Mesodermal cell (in vitro differentiated cells): ENCODE results near the gene TMEFF2.
"Not testable (repeated sequence)": the region's sequence is repeated elsewhere in the genome, so short reads cannot be mapped to it uniquely, and the experiment has no call there.

ENCODE experiments used
- H3K27ac ChIP-seq: 2 replicates; pipeline ENCODE4 v1.7.0; 2013; ENCODE audit warnings: mild to moderate bottlenecking, low read depth, low read length, moderate library complexity; ENCODE audit not compliant: severe bottlenecking
- H3K36me3 ChIP-seq: 2 replicates; pipeline ENCODE4 v1.7.1; 2013; ENCODE audit warnings: mild to moderate bottlenecking, low read length, moderate library complexity; ENCODE audit not compliant: control insufficient read depth, insufficient read depth
- H3K4me1 ChIP-seq: one replicate; pipeline ENCODE4 v1.7.1; 2013; ENCODE audit warnings: mild to moderate bottlenecking, low read length; ENCODE audit not compliant: insufficient read depth, control insufficient read depth, poor library complexity, severe bottlenecking
- H3K4me3 ChIP-seq: 2 replicates; pipeline ENCODE4 v1.7.0; 2013; ENCODE audit warnings: low read length, control low read depth, mild to moderate bottlenecking; ENCODE audit not compliant: insufficient read depth, poor library complexity, severe bottlenecking; ENCODE audit errors: extremely low read depth
- H3K9me3 ChIP-seq: 2 replicates; pipeline ENCODE4 v1.7.1; 2013; ENCODE audit warnings: mild to moderate bottlenecking, low read length, moderate library complexity; ENCODE audit not compliant: control insufficient read depth
- WGBS, 2 experiments: methylation state at CpG; one replicate each; pipeline ENCODE4 v1.1.5; 2013; ENCODE audit warnings: missing lambda C conversion rate in 2 of 2; ENCODE audit not compliant: insufficient coverage in 2 of 2; 5-methylcytosine and 5-hydroxymethylcytosine counted together

TMEFF2 gene

DNA sequence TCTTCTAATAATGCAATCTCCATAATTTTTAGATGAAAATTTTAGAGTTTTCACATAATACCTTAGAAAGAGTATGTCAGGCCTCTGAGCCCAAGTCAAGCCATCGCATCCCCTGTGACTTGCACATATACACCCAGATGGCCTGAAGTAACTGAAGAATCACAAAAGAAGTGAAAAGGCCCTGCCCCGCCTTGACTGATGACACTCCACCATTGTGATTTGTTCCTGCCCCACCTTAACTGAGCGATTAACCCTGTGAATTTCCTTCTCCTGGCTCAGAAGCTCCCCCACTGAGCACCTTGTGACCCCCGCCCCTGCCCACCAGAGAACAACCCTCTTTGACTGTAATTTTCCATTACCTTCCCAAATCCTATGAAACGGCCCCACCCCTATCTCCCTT is 64.4 kb downstream of the TMEFF2 start:
- WGBS, 2 experiments = 0 to 60% methylated on average over 1 to 2 of the region's 5 CpGs
- not testable (repeated sequence) for H3K4me1 ChIP-seq, H3K4me3 ChIP-seq, H3K9me3 ChIP-seq, H3K27ac ChIP-seq, H3K36me3 ChIP-seq

DNA sequence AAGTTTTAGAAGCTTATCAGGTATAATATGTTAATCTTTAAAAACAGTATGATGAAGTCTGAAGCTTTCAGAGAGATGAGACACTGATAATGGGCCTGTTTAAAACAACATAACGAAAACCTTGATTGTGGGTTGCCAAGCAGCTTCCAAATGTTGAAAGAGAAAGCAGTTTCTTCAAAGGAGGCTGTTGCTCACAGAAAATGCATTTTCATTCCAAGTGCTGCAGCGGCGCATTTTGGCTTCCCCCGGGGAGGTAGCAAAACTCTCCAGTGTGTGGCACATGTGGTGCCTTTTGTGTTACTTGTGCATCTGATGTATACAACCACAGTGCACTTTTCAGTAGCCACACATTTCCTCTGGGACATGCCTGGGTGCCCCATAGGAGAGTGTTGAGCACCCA is 66.1 kb downstream of the TMEFF2 start:
- Histone ChIP-seq H3K4me1 (peaks cover 4% of the 10 kb centered on the region), H3K27ac (no peak overlapping the region), H3K9me3 (no peaks in the 10 kb centered on the region), H3K4me3 (no peak overlapping the region), H3K36me3 (no peaks in the 10 kb centered on the region)
- WGBS, 2 experiments = 68 to 78% methylated on average over 4 of the region's 4 CpGs

DNA sequence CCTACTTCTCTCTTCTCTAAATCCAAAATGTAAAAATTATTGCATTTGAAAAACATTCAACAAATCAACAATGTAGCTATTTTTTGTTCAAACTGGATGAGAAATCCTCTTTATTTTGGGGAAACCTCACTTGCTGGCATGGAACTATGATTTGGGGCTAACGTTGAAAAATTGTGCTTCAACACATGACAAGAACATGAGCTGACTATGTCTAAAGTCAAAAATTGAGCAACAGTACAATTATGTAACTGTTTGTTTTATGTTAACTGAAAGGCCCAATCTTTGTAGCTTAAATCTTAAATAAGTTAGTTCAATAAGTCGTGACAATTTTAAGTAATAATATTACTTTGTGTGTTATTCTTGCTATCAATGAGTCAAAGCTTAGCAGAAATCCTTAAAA is 67.3 kb downstream of the TMEFF2 start:
- H3K36me3 ChIP-seq = no peaks in the 10 kb centered on the region
- no peak overlapping the region for H3K4me3 ChIP-seq
- no peak overlapping the region for H3K27ac ChIP-seq
- 92% methylated on average over 1 of the region's 2 CpGs; no CpG with 5 or more reads in 1 of the 2 experiments for WGBS, 2 experiments
- peaks cover 4% of the 10 kb centered on the region for H3K4me1 ChIP-seq
- H3K9me3 ChIP-seq = no peaks in the 10 kb centered on the region

DNA sequence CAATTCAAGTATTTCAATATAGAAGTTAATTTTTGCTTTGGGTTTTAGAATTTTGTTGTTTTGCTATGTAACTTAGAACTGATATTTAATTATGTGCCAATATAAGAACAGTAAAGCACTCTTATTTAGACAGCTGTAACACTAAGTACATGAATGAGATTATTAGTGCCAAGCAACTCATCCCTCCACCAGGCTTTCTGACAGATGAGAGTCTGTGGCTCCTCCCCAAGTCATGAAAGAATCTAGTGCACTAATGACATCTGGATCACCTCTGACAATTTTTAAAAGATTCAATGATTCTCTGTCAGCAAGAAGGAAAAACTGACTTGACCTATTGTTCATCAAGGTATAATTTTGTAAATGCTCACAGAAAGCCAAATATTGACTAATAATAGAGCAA is 67.8 kb downstream of the TMEFF2 start:
- Histone ChIP-seq H3K9me3 (no peaks in the 10 kb centered on the region), H3K4me1 (peaks cover 4% of the 10 kb centered on the region), H3K36me3 (no peaks in the 10 kb centered on the region), H3K27ac (no peak overlapping the region), H3K4me3 (no peak overlapping the region)

DNA sequence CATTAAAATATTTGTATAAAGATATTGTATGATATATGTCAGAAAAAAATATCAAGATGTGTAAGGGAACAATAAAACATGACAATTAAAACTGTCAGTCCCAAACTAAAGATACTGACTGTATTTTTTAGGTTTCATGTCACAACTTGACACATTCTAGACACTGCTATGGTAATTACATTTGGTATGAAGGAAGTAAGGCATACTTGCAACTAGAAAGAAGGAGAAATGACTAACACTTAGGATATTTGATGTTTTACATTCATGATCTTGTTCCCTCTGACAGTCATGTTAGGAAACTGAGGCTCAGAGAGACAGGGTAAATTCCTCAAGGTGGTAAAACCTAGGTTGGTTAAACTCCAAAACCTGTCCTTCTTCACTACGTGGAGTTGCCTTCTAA is 68.3 kb downstream of the TMEFF2 start:
- Histone ChIP-seq H3K9me3 (no peaks in the 10 kb centered on the region), H3K27ac (no peak overlapping the region), H3K36me3 (no peaks in the 10 kb centered on the region), H3K4me1 (peaks cover 4% of the 10 kb centered on the region), H3K4me3 (no peak overlapping the region)
- 0% methylated on average over 1 of the region's 1 CpG; no CpG with 5 or more reads in 1 of the 2 experiments for WGBS, 2 experiments

DNA sequence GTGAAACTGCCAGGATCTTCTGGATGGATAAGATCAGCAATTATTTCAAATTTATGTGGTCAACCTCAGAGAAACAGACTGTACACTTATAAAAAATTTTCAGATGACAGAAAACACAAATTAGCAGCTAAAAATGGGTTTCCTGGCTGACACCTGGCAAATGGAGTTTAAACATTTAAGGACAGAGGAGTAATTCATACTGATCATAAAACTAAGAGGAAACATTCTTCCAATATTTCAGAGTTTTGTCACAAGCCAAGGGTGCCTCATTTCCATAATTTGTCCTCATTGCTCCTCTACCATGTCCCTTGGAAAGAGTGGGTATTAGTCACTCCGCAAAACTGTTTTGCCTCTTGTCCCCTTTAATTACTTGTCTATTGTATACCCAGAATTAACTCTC is 70.2 kb downstream of the TMEFF2 start:
- Histone ChIP-seq H3K4me3 (no peak overlapping the region), H3K9me3 (no peaks in the 10 kb centered on the region), H3K4me1 (peaks cover 4% of the 10 kb centered on the region), H3K36me3 (no peaks in the 10 kb centered on the region), H3K27ac (no peak overlapping the region)
- no CpG with 5 or more reads among the region's 1 CpG for WGBS, 2 experiments

DNA sequence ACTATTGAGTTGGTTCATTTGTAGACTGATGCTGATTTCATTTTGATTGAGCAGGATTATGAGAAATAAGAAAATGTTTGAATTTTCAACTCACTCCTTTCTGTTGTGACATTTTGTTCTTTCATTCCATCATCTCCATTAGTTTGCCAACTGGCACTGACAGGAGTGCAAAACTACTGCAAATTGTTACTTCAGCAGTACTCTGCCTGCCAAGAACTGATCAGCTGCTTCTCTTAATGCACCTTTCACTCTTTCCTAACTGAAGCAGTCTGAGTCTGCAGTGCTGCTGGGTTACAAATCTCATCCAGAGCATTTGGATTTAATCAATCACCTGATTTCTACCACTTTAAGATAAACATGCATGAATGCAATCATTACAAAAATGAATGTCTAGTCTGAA is 70.9 kb downstream of the TMEFF2 start:
- no peaks in the 10 kb centered on the region for H3K9me3 ChIP-seq
- no peak overlapping the region for H3K27ac ChIP-seq
- no peak overlapping the region for H3K4me3 ChIP-seq
- H3K4me1 ChIP-seq = peaks cover 4% of the 10 kb centered on the region
- no peaks in the 10 kb centered on the region for H3K36me3 ChIP-seq

DNA sequence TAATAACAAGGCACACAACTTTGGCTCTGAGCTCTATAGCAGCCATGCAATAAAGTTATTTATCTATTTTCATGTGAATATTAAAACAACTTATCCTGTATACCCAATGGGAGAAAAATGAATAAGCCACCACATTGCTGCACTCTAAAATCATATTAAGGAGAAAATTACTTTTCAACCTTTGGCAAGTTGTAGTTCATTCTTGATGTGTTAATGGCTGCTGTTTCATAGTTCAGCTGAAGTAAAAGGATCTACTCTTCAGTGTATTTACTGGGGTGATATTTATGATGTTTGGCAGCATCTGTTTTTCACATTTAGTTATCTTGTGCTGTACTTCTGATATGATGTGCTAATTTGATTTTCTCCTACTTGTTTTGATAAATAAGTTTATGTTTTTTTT is 71.8 kb downstream of the TMEFF2 start:
- no peak overlapping the region for H3K4me3 ChIP-seq
- peaks cover 4% of the 10 kb centered on the region for H3K4me1 ChIP-seq
- H3K36me3 ChIP-seq = no peaks in the 10 kb centered on the region
- no peak overlapping the region for H3K27ac ChIP-seq
- no peaks in the 10 kb centered on the region for H3K9me3 ChIP-seq

DNA sequence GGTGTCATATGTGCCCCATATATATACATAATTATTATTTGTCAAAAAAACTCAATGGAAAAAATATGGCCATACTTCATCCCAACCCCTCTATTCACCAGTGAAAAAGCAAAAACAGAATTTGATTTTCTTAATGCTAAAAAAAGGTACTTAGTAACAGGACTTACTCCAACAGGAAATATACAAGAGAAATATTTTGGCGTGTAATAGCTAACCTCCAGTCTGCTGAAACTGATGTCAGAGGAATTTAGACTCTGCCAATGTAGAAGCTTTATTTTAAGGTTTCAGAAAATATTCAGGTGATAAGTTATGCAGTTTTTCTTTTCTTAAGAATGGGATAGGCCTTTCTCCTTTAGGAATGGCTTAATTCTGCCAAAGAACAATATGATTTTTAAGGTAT is 72.6 kb downstream of the TMEFF2 start:
- Histone ChIP-seq H3K27ac (no peak overlapping the region), H3K4me3 (no peak overlapping the region), H3K4me1 (peaks cover 4% of the 10 kb centered on the region), H3K36me3 (no peaks in the 10 kb centered on the region), H3K9me3 (no peaks in the 10 kb centered on the region)
- 100% methylated on average over 1 of the region's 1 CpG; no CpG with 5 or more reads in 1 of the 2 experiments for WGBS, 2 experiments

DNA sequence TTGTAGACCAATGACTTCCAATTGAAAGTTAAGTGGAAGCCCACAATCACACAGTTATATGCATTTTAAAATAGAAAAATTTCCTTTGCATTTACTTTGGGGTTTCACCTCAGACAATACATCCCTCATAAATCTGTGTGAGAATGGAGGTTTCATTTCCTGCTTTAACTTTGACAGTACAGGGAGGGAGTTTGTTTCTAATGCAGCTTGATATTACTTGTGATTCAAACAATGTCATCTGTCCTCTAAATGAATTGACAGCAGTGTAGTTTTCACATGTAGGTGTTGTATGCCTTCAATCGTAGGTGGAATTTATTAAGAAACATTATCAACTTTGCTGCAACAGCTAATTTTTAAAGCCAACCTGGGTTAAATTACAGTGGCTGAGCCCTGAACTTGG is 75.2 kb downstream of the TMEFF2 start:
- H3K36me3 ChIP-seq = no peaks in the 10 kb centered on the region
- no peak overlapping the region for H3K27ac ChIP-seq
- no CpG with 5 or more reads among the region's 1 CpG for WGBS, 2 experiments
- no peak overlapping the region for H3K4me3 ChIP-seq
- no peaks in the 10 kb centered on the region for H3K9me3 ChIP-seq
- no peaks in the 10 kb centered on the region for H3K4me1 ChIP-seq

DNA sequence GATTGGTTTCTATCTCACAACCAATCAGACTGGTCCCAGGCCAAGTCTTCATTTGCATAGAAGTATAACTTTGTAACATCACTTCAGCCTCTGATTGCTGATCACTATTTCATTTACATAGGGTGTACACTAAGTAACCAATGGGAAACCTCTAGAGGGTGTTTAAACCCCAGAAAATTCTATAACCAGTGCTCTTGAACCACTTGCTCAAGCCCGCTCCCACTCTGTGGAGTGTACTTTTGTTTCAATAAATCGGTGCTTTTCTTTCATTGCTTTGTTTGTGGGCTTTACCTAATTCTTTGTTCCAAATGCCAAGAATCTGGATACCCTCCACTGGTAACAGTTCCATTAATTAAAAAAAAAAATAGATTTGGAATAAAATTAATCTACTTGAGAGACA is 77.0 kb downstream of the TMEFF2 start:
- no peak overlapping the region for H3K4me3 ChIP-seq
- H3K27ac ChIP-seq = no peak overlapping the region
- no peaks in the 10 kb centered on the region for H3K36me3 ChIP-seq
- H3K9me3 ChIP-seq = no peaks in the 10 kb centered on the region
- H3K4me1 ChIP-seq = no peaks in the 10 kb centered on the region
- WGBS, 2 experiments = 40% methylated on average over 1 of the region's 2 CpGs; no CpG with 5 or more reads in 1 of the 2 experiments

DNA sequence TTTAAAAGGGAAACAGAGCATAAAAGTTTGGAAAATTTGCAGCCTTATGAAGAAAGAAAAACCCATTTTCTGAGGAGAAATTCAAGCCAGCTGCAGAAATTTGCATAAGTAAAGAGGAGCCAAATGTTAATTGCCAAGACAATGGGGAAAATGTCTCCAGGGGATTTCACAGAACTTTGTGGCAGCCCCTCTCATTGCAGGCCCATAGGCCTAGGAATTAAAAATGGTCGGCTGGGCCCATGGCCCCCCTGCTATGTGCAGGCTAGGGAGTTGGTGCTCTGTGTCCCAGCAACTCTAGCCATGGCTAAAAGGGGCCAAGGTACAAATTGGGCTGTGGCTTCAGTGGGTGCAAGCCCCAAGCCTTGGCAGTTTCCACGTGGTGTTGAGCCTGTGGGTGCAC is 83.2 kb downstream of the TMEFF2 start:
- not testable (repeated sequence) for H3K36me3 ChIP-seq, H3K27ac ChIP-seq, H3K4me3 ChIP-seq, H3K4me1 ChIP-seq, H3K9me3 ChIP-seq
- WGBS, 2 experiments = 66 to 68% methylated on average over 2 of the region's 2 CpGs
